Neural progenitor cell (in vitro differentiated cells): ENCODE results near the gene ADH1B.

ENCODE experiments used
- EZH2 ChIP-seq: fragments of 200-600 bp; sonication (generic); IDR thresholded peaks from 2 replicates; pipeline ENCODE4 v1.6.1; 2017; ENCODE audit warnings: antibody characterized with exemption, mild to moderate bottlenecking, moderate library complexity
- TF ChIP-seq, protein P1 (sequence below): fragments of 200-600 bp; sonication (generic); IDR thresholded peaks from 2 replicates; pipeline ENCODE4 v1.5.1; 2017; ENCODE audit warnings: antibody characterized with exemption, mild to moderate bottlenecking

DNA sequence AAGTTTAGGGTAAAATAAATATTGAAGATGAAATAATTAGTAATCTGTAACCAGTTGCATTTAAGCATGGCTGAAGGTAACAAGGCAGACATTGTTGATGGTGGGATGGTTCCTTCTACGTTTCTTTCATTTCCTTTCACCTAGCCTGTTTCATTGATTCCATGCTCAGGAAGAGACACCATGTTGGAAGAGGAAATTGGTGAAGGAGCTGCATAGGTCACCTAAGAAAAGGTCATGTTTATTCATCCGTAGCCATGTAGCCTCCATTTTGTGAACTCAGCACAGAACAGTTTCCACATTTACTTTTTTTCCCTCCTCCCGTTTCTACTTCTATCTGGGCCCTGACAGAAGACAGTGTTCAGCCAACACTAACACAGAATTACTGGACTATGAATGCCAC, 3.8 kb downstream of the ADH1B start:
- TF ChIP-seq, protein P1, sequence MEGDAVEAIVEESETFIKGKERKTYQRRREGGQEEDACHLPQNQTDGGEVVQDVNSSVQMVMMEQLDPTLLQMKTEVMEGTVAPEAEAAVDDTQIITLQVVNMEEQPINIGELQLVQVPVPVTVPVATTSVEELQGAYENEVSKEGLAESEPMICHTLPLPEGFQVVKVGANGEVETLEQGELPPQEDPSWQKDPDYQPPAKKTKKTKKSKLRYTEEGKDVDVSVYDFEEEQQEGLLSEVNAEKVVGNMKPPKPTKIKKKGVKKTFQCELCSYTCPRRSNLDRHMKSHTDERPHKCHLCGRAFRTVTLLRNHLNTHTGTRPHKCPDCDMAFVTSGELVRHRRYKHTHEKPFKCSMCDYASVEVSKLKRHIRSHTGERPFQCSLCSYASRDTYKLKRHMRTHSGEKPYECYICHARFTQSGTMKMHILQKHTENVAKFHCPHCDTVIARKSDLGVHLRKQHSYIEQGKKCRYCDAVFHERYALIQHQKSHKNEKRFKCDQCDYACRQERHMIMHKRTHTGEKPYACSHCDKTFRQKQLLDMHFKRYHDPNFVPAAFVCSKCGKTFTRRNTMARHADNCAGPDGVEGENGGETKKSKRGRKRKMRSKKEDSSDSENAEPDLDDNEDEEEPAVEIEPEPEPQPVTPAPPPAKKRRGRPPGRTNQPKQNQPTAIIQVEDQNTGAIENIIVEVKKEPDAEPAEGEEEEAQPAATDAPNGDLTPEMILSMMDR = no peak
- no peak for TF ChIP-seq EZH2
